Measurements from ENCODE around the gene SAP30BP. TPM values are rescaled to one million over a fixed set of nuclear protein-coding genes. Genes with fewer than 3 reads are reported as not detected.

Gene SAP30BP
- 97.6 and 101 TPM in 2 replicates for total RNA-seq

- Mint-ChIP-seq H3K36me3 (ENCODE audit: low read depth) (peaks cover 39% of the 10 kb centered on the region), H3K9me3 (no peaks in the 10 kb centered on the region), H3K27me3 (ENCODE audit: low read depth) (no peaks in the 10 kb centered on the region), H3K4me1 (ENCODE audit: low read depth) (peaks cover 20% of the 10 kb centered on the region), H3K27ac (peak within 1 kb of the TSS; percentile 38), H3K4me3 (ENCODE audit: low read depth) (peak within 1 kb of the TSS; percentile 73)
- peak; percentile 98 for DNase-seq (ENCODE audit: low spot score)
- intact Hi-C loops (cut with micrococcal nuclease): loop anchor here (5.0 to 10.0 kb wide), 2 partner anchors 150 to 392 kb away; partner anchors contain the start of genes CASKIN2, MIF4GD and TSEN54
Observed at GRCh38 chr17:75666959-75667790, at the start of gene SAP30BP, which contains the start of gene RECQL5. Gene SAP30BP, plus strand, starts transcription at chr17:75667338. Its CDS starts 35 bp downstream, at chr17:75667373. Gene RECQL5, minus strand, starts transcription at chr17:75667154. Its CDS starts 597 bp downstream, at chr17:75666557.

GRCh38 chr17:75617675-75618074, 49.5 kb upstream of the SAP30BP start:
- no peaks in the 10 kb centered on the region for H3K9me3 Mint-ChIP-seq
- H3K4me1 Mint-ChIP-seq (ENCODE audit: low read depth): no peaks in the 10 kb centered on the region
- DNase-seq (ENCODE audit: low spot score): no peak
- H3K4me3 Mint-ChIP-seq (ENCODE audit: low read depth): no peak overlapping the region
- no peak overlapping the region for H3K27ac Mint-ChIP-seq
- H3K36me3 Mint-ChIP-seq (ENCODE audit: low read depth): no peaks in the 10 kb centered on the region
- intact Hi-C loops (cut with micrococcal nuclease): no loop called here
- H3K27me3 Mint-ChIP-seq (ENCODE audit: low read depth): no peaks in the 10 kb centered on the region

- intact Hi-C loops (cut with micrococcal nuclease): no loop called here
- Mint-ChIP-seq H3K4me1 (ENCODE audit: low read depth) (no peaks in the 10 kb centered on the region), H3K27ac (no peak overlapping the region), H3K9me3 (no peaks in the 10 kb centered on the region), H3K4me3 (ENCODE audit: low read depth) (no peak overlapping the region), H3K27me3 (ENCODE audit: low read depth) (no peaks in the 10 kb centered on the region), H3K36me3 (ENCODE audit: low read depth) (no peaks in the 10 kb centered on the region)
- no peak for DNase-seq (ENCODE audit: low spot score)
Observed at GRCh38 chr17:75619506-75620431, 47.4 kb upstream of the SAP30BP start.

- H3K9me3 Mint-ChIP-seq: no peaks in the 10 kb centered on the region
- no peaks in the 10 kb centered on the region for H3K36me3 Mint-ChIP-seq (ENCODE audit: low read depth)
- H3K4me1 Mint-ChIP-seq (ENCODE audit: low read depth): no peaks in the 10 kb centered on the region
- no peaks in the 10 kb centered on the region for H3K27me3 Mint-ChIP-seq (ENCODE audit: low read depth)
- no peak for DNase-seq (ENCODE audit: low spot score)
- H3K4me3 Mint-ChIP-seq (ENCODE audit: low read depth): no peak overlapping the region
- no peak overlapping the region for H3K27ac Mint-ChIP-seq
- intact Hi-C loops (cut with micrococcal nuclease): no loop called here
Observed at GRCh38 chr17:75621489-75621888, 45.6 kb upstream of the SAP30BP start.

GRCh38 chr17:75622076-75622475, 45.1 kb upstream of the SAP30BP start:
- H3K9me3 Mint-ChIP-seq: no peaks in the 10 kb centered on the region
- intact Hi-C loops (cut with micrococcal nuclease): no loop called here
- no peak overlapping the region for H3K4me3 Mint-ChIP-seq (ENCODE audit: low read depth)
- H3K36me3 Mint-ChIP-seq (ENCODE audit: low read depth): no peaks in the 10 kb centered on the region
- no peaks in the 10 kb centered on the region for H3K4me1 Mint-ChIP-seq (ENCODE audit: low read depth)
- no peak for DNase-seq (ENCODE audit: low spot score)
- no peaks in the 10 kb centered on the region for H3K27me3 Mint-ChIP-seq (ENCODE audit: low read depth)
- no peak overlapping the region for H3K27ac Mint-ChIP-seq

GRCh38 chr17:75622771-75623273, 44.3 kb upstream of the SAP30BP start:
- Mint-ChIP-seq H3K9me3 (no peaks in the 10 kb centered on the region), H3K4me3 (ENCODE audit: low read depth) (no peak overlapping the region), H3K36me3 (ENCODE audit: low read depth) (no peaks in the 10 kb centered on the region), H3K27ac (no peak overlapping the region), H3K4me1 (ENCODE audit: low read depth) (no peaks in the 10 kb centered on the region), H3K27me3 (ENCODE audit: low read depth) (no peaks in the 10 kb centered on the region)
- no peak for DNase-seq (ENCODE audit: low spot score)
- intact Hi-C loops (cut with micrococcal nuclease): no loop called here

GRCh38 chr17:75623386-75623785, 43.8 kb upstream of the SAP30BP start:
- no peaks in the 10 kb centered on the region for H3K36me3 Mint-ChIP-seq (ENCODE audit: low read depth)
- H3K4me3 Mint-ChIP-seq (ENCODE audit: low read depth): no peak overlapping the region
- intact Hi-C loops (cut with micrococcal nuclease): no loop called here
- no peak for DNase-seq (ENCODE audit: low spot score)
- no peaks in the 10 kb centered on the region for H3K9me3 Mint-ChIP-seq
- H3K27me3 Mint-ChIP-seq (ENCODE audit: low read depth): no peaks in the 10 kb centered on the region
- H3K4me1 Mint-ChIP-seq (ENCODE audit: low read depth): no peaks in the 10 kb centered on the region
- H3K27ac Mint-ChIP-seq: no peak overlapping the region

- no peak overlapping the region for H3K27ac Mint-ChIP-seq
- intact Hi-C loops (cut with micrococcal nuclease): no loop called here
- no peak overlapping the region for H3K4me3 Mint-ChIP-seq (ENCODE audit: low read depth)
- DNase-seq (ENCODE audit: low spot score): no peak
- H3K4me1 Mint-ChIP-seq (ENCODE audit: low read depth): no peaks in the 10 kb centered on the region
- no peaks in the 10 kb centered on the region for H3K36me3 Mint-ChIP-seq (ENCODE audit: low read depth)
- H3K27me3 Mint-ChIP-seq (ENCODE audit: low read depth): no peaks in the 10 kb centered on the region
- no peaks in the 10 kb centered on the region for H3K9me3 Mint-ChIP-seq
Observed at GRCh38 chr17:75624021-75624420, 43.1 kb upstream of the SAP30BP start.

- Mint-ChIP-seq H3K9me3 (no peaks in the 10 kb centered on the region), H3K27me3 (ENCODE audit: low read depth) (no peaks in the 10 kb centered on the region), H3K36me3 (ENCODE audit: low read depth) (no peaks in the 10 kb centered on the region), H3K4me1 (ENCODE audit: low read depth) (no peaks in the 10 kb centered on the region), H3K27ac (no peak overlapping the region), H3K4me3 (ENCODE audit: low read depth) (no peak overlapping the region)
- intact Hi-C loops (cut with micrococcal nuclease): no loop called here
- DNase-seq (ENCODE audit: low spot score): no peak
Observed at GRCh38 chr17:75624714-75625345, 42.3 kb upstream of the SAP30BP start.

- no peaks in the 10 kb centered on the region for H3K4me1 Mint-ChIP-seq (ENCODE audit: low read depth)
- H3K27ac Mint-ChIP-seq: no peak overlapping the region
- H3K36me3 Mint-ChIP-seq (ENCODE audit: low read depth): no peaks in the 10 kb centered on the region
- H3K27me3 Mint-ChIP-seq (ENCODE audit: low read depth): no peaks in the 10 kb centered on the region
- H3K4me3 Mint-ChIP-seq (ENCODE audit: low read depth): no peak overlapping the region
- DNase-seq (ENCODE audit: low spot score): no peak
- intact Hi-C loops (cut with micrococcal nuclease): no loop called here
- H3K9me3 Mint-ChIP-seq: no peaks in the 10 kb centered on the region
Observed at GRCh38 chr17:75625813-75626486, 41.2 kb upstream of the SAP30BP start.

- Mint-ChIP-seq H3K36me3 (ENCODE audit: low read depth) (no peaks in the 10 kb centered on the region), H3K27ac (no peak overlapping the region), H3K4me3 (ENCODE audit: low read depth) (no peak overlapping the region), H3K27me3 (ENCODE audit: low read depth) (no peaks in the 10 kb centered on the region), H3K9me3 (no peaks in the 10 kb centered on the region), H3K4me1 (ENCODE audit: low read depth) (no peaks in the 10 kb centered on the region)
- DNase-seq (ENCODE audit: low spot score): no peak
- intact Hi-C loops (cut with micrococcal nuclease): no loop called here
Observed at GRCh38 chr17:75626496-75627038, 40.6 kb upstream of the SAP30BP start.

GRCh38 chr17:75627094-75627493, 40.0 kb upstream of the SAP30BP start:
- Mint-ChIP-seq H3K4me3 (ENCODE audit: low read depth) (no peak overlapping the region), H3K36me3 (ENCODE audit: low read depth) (no peaks in the 10 kb centered on the region), H3K4me1 (ENCODE audit: low read depth) (no peaks in the 10 kb centered on the region), H3K27me3 (ENCODE audit: low read depth) (no peaks in the 10 kb centered on the region), H3K27ac (no peak overlapping the region), H3K9me3 (no peaks in the 10 kb centered on the region)
- intact Hi-C loops (cut with micrococcal nuclease): no loop called here
- no peak for DNase-seq (ENCODE audit: low spot score)
